Gastrocnemius medialis (tissue), 4 donors: ENCODE results near the gene NUP153. TPM values are rescaled to one million over a fixed set of nuclear protein-coding genes. Genes with fewer than 3 reads are reported as not detected.

Source experiments
- ATAC-seq, 2 donors: fragments of 150-250 bp; one replicate each; pipeline ENCODE4 v1.9.1; 2016
- DNase-seq, 2 donors: peaks; one replicate each; pipeline ENCODE4 v3.0.0-alpha.2; 2019
- H3K27ac ChIP-seq, 4 donors: fragments of 200-600 bp; sonication (generic); 1 replicate in 1 of 4; 2 replicates in 3 of 4; pipeline ENCODE4 v1.5.1; 2016 to 2018; ENCODE audit warnings: mild to moderate bottlenecking in 2 of 4, moderate library complexity in 1 of 4
- H3K27me3 ChIP-seq, 3 donors: fragments of 200-600 bp; sonication (generic) in 2 of 3; 1 replicate in 1 of 3; 2 replicates in 2 of 3; pipeline versions ENCODE4 v1.5.1 to v1.6.0; 2016 to 2019; ENCODE audit warnings: mild to moderate bottlenecking in 1 of 3, moderate library complexity in 1 of 3
- H3K36me3 ChIP-seq, 2 donors: fragments of 200-600 bp; sonication (generic) in 1 of 2; one replicate each; pipeline ENCODE4 v1.5.1; 2017 to 2018
- H3K4me1 ChIP-seq, 2 donors: fragments of 200-600 bp; sonication (generic) in 1 of 2; one replicate each; pipeline ENCODE4 v1.5.1; 2016 to 2017; ENCODE audit warnings: mild to moderate bottlenecking in 2 of 2
- H3K4me3 ChIP-seq, 4 donors: fragments of 200-600 bp; sonication (generic) in 3 of 4; 1 replicate in 1 of 4; 2 replicates in 3 of 4; pipeline ENCODE4 v1.5.1; 2016 to 2019; ENCODE audit warnings: mild to moderate bottlenecking in 2 of 4
- H3K9me3 ChIP-seq, 3 donors: fragments of 200-600 bp; sonication (generic) in 2 of 3; 1 replicate in 1 of 3; 2 replicates in 2 of 3; pipeline ENCODE4 v1.5.1; 2016 to 2019
- POLR2A ChIP-seq, 2 donors: fragments of 450-650 bp; IDR thresholded peaks; one replicate each; pipeline ENCODE4 v1.6.1; 2017; ENCODE audit warnings: antibody characterized with exemption in 2 of 2, mild to moderate bottlenecking in 2 of 2, moderate library complexity in 2 of 2
- in situ Hi-C, 4 donors: fragments of 200-750 bp; cut with MboI; loops; one replicate each; pipeline versions ENCODE4 v1.15.0 to v1.8.0; 2017; ENCODE audit warnings: low sequenced_read_pairs in 4 of 4
- intact Hi-C: fragments of 100-400 bp; cut with DNase I; formaldehyde crosslinking; loops from one replicate; pipeline ENCODE4 v1.15.1; 2023; ENCODE audit warnings: low total_unique reads
- total RNA-seq, 4 donors: library from RNA; depleted of rRNA; stranded (reverse); fragments of >200 nt; gene quantifications; one replicate each; pipeline versions ENCODE4 v1.1.0 to v1.2.3, GENCODE V29; 2016
- TF ChIP-seq, protein P1 (sequence below), 5 experiments: fragments of 450-650 bp in 3 of 5; fragments of 200-600 bp in 2 of 5; sonication (generic) in 2 of 5; IDR thresholded peaks in 4 of 5; conservative IDR thresholded peaks in 1 of 5; 1 replicate in 4 of 5; 2 replicates in 1 of 5; pipeline ENCODE4 v1.5.1; 2016 to 2019; ENCODE audit warnings: antibody characterized with exemption in 5 of 5, mild to moderate bottlenecking in 3 of 5, moderate library complexity in 3 of 5

NUP153 gene
- total RNA-seq, 4 donors from 2014 or later: 29.7 to 44.2 (median 37.9) TPM

DNA sequence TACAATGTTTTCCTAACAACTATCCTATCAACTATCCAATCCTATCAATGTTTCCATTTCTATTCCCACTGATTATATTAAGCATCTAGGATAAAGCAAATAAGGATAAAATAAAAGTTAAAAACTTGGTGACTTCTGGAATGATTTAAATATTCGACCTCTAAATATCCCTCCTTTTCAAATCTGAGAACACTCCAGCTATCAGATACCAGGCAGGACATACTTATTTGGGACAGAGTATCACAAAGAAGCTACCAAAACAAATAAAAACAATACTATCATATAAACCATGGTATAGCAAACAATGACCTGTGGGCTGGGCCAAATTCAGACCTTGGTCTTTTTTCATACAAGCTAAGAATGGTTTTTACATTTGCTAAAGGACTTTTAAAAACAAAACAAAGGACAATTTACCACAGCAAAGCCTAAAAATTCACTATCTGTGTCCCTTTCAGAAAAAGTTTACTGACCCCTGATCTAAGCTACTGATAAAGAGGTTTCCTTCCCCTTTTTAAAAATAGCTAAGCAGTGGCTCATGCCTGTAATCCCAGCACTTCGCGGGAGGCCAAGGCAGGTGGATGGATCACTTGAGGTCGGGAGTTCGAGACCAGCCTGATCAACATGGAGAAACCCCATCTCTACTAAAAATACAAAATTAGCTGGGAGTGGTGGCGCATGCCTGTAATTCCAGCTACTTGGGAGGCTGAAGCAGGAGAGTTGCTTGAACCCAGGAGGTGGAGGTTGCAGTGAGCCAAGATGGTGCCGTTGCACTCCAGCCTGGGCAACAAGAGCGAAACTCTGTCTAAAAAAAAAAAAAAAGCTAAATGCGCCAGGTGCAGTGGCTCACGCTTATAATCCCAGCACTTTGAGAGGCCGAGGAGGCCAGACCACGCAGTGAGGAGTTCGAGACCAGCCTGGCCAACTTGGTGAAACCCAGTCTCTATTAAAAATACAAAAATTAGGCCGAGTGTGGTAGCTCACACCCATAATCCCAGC lies 6.0 kb downstream of the NUP153 start:
- Histone ChIP-seq H3K4me3 (no peak overlapping the region), H3K36me3 (no peaks in the 10 kb centered on the region), H3K9me3 (no peaks in the 10 kb centered on the region), H3K27ac (peak overlapping the region; percentile 8 to 100 (median 46)), H3K27me3 (no peaks in the 10 kb centered on the region), H3K4me1 (peaks cover 33 to 50% of the 10 kb centered on the region in 2 donors)
- DNase-seq (no peak), ATAC-seq (no peak)
- intact Hi-C loops (loop anchor here (10.0 kb wide), 1 partner anchor 936 kb away; the partner anchor contains the start of gene ATXN1), in situ Hi-C loops (no loop called here)
- no peak for TF ChIP-seq POLR2A (IDR thresholded peaks at IDR 0.05)
- TF ChIP-seq, protein P1, sequence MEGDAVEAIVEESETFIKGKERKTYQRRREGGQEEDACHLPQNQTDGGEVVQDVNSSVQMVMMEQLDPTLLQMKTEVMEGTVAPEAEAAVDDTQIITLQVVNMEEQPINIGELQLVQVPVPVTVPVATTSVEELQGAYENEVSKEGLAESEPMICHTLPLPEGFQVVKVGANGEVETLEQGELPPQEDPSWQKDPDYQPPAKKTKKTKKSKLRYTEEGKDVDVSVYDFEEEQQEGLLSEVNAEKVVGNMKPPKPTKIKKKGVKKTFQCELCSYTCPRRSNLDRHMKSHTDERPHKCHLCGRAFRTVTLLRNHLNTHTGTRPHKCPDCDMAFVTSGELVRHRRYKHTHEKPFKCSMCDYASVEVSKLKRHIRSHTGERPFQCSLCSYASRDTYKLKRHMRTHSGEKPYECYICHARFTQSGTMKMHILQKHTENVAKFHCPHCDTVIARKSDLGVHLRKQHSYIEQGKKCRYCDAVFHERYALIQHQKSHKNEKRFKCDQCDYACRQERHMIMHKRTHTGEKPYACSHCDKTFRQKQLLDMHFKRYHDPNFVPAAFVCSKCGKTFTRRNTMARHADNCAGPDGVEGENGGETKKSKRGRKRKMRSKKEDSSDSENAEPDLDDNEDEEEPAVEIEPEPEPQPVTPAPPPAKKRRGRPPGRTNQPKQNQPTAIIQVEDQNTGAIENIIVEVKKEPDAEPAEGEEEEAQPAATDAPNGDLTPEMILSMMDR (IDR thresholded peaks at IDR 0.05 in 4 of 5, conservative IDR thresholded peaks at IDR 0.05 in 1 of 5): no peak

DNA sequence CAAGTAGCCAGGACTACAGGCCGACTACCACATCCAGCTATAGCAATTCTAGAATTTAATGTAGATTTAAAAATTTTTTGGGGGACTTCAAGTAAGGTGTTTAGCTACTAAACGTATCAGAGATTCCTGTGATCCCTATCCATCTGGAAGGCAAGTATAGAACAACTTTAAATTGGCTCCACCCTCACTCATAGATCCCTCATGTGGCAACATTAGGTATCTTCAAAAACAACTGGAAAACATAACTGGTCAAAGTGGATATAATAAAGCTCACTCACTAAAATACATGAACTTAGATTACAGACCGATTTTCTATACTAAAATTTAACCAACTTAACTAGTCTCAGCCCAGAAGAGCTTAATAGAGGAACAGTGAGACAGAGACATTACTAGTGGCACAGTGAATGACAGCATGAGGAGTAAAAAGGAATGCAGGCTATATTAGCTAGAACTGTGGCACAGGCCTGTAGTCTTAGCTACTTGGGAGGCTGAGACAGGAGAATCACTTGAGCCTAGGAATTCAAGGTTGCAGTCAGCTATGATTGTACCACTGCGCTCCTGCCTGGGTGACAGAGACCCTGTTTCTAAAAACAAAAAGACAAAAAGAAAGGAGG lies 14.7 kb downstream of the NUP153 start:
- intact Hi-C loops (no loop called here), in situ Hi-C loops (no loop called here)
- Histone ChIP-seq H3K27me3 (no peaks in the 10 kb centered on the region), H3K4me1 (peaks cover 0 to 4% of the 10 kb centered on the region in 2 donors), H3K27ac (no peak overlapping the region), H3K4me3 (no peak overlapping the region), H3K36me3 (no peaks in the 10 kb centered on the region), H3K9me3 (no peaks in the 10 kb centered on the region)
- ATAC-seq (no peak), DNase-seq (no peak)
- no peak for TF ChIP-seq POLR2A (IDR thresholded peaks at IDR 0.05)
- TF ChIP-seq, protein P1 (IDR thresholded peaks at IDR 0.05 in 4 of 5, conservative IDR thresholded peaks at IDR 0.05 in 1 of 5): no peak

DNA sequence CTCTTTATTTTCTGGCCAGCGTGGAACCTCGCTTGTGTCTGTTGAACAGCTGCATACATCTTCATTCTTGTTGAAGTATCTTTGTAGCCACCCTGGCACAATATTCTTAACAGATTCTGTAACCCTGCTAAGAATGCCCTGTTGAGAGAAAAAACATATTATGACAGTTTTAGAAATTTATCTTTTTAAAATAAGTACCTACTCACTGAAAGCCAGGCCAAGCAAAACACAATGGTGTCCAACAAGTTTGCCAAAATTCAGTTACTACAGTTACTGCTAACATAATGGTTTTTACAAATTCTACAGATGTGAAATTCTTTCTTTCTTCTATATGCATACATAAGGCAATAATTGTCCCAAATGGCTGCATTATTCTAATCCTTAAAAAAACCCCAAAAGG lies 18.2 kb downstream of the NUP153 start:
- in situ Hi-C loops: no loop called here
- no peak overlapping the region for H3K4me3 ChIP-seq
- intact Hi-C loops: no loop called here
- ATAC-seq: no peak
- H3K9me3 ChIP-seq: no peaks in the 10 kb centered on the region
- H3K36me3 ChIP-seq: peaks cover 0 to 7% of the 10 kb centered on the region in 2 donors
- H3K27me3 ChIP-seq: no peaks in the 10 kb centered on the region
- H3K4me1 ChIP-seq: peaks cover 2 to 4% of the 10 kb centered on the region in 2 donors
- H3K27ac ChIP-seq: no peak overlapping the region
- no peak for DNase-seq
- TF ChIP-seq, protein P1 (IDR thresholded peaks at IDR 0.05 in 4 of 5, conservative IDR thresholded peaks at IDR 0.05 in 1 of 5): no peak

DNA sequence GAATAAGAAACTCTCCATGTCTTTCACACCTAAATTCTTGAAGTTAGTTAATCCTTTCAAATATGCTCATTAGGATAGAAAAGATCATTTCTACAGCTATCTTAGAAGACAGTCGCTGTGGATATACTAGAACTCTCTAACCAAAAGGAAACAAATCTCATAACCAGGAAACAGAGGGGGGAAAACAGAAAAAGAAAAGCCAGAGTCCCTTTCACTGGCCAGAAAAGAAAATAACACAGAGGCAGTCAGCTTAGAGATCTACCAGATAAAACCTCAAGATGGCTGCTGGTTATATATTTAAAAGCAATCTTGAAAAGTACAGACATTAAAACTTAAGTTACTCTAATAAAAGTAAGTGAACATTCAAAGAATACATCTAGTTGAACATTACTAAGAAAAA lies 19.6 kb downstream of the NUP153 start:
- DNase-seq (no peak), ATAC-seq (no peak)
- peaks cover 0 to 7% of the 10 kb centered on the region in 2 donors for H3K36me3 ChIP-seq
- H3K4me1 ChIP-seq: peaks cover 0 to 7% of the 10 kb centered on the region in 2 donors
- H3K27ac ChIP-seq: no peak overlapping the region
- no peak for TF ChIP-seq POLR2A (IDR thresholded peaks at IDR 0.05)
- TF ChIP-seq, protein P1 (IDR thresholded peaks at IDR 0.05 in 4 of 5, conservative IDR thresholded peaks at IDR 0.05 in 1 of 5): no peak
- intact Hi-C loops: no loop called here
- H3K9me3 ChIP-seq: no peaks in the 10 kb centered on the region
- H3K4me3 ChIP-seq: no peak overlapping the region
- in situ Hi-C loops: no loop called here
- no peaks in the 10 kb centered on the region for H3K27me3 ChIP-seq
